NCI-H1436 (cell line): ENCODE results near the gene GABRG2.
"Not testable (repeated sequence)": the region's sequence is repeated elsewhere in the genome, so short reads cannot be mapped to it uniquely, and the experiment has no call there.

Experiments used
- DNase-seq: peaks from one replicate; lab custom pipeline; 2025; lab: John Stamatoyannopoulos, UW

The GABRG2 gene

DNA sequence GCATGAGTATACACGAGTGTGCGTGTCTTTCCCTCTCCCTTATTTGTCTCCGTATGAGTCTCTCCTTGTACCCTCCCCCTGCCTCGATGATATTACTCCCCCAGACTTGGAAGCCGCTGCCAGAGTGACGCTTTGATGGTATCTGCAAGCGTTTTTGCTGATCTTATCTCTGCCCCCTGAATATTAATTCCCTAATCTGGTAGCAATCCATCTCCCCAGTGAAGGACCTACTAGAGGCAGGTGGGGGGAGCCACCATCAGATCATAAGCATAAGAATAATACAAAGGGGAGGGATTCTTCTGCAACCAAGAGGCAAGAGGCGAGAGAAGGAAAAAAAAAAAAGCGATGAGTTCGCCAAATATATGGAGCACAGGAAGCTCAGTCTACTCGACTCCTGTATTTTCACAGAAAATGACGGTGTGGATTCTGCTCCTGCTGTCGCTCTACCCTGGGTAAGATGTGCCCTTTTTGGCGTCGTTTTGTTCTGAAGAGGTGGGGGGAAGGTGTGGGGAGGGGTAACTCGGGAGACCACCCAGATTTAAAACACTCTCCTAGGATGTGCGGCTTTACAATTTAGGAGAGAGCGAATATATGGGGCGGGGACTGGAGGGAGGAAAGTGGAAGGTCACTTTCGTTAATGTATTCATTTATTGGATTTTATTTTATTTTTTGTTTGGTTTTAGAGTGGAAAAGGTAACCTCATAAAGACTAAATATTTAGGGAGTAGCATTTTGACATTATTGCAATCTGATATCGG is at the start of gene GABRG2:
Gene GABRG2 (plus strand): TSS at position 119 of the 757 bp plus-strand sequence. CDS start 227 bp downstream, at position 346.
- DNase-seq = no peak

DNA sequence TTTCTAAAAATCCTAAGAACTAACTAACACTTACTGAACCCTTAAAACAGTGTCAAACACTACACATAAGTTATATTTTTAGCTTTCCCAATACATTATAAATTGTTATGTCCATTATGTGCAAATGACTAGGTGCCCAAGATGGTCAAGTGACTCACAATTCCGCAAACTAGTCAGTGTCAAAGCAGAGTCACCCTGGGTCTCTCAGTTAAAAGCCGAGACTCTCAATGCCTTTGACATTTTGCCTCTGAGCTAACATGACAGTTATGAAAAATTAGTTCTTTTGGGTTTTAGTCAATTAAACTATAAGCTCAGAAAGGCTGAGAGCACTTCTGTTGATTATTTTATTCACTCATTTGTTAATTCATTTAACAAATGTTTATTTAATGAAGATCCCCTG is 42.3 kb upstream of the GABRG2 start:
- no peak for DNase-seq

DNA sequence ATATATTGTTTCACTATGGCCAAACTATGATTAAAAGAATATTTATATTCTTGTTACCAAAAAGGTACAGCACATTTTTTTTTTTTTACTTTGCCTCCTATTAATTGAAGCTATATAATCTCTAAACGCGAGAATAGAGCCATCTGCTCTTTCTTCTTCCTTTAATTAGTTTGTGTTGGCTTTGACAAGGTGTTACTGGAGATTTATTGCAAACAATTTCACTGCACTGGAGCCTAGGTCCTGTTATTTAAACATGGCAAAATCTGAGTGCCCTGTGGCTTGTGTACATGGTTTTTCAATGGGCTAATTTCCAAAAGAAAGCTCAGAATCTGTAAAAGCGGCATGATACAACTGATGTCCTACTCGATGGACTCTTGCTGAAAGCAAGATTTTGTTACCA is 40.8 kb upstream of the GABRG2 start:
- DNase-seq = no peak

DNA sequence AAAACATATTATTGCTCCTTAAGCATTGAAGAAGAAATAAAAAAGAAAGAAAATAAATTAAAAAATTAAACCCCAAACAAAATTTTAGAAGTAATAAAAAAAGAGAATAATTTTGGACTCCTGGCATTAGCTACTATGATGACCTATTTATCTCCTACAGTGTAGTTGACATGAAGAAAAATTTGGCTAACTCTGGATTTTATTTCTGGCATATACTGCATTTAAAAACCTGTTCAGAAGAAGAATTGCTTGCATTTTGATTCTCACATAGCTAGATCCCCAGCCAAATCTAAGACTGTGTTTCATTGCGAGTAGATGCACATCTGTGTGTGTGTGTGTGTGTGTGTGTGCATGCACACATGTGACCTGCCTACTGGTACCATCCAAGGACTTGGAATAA is 30.1 kb upstream of the GABRG2 start:
- no peak for DNase-seq

DNA sequence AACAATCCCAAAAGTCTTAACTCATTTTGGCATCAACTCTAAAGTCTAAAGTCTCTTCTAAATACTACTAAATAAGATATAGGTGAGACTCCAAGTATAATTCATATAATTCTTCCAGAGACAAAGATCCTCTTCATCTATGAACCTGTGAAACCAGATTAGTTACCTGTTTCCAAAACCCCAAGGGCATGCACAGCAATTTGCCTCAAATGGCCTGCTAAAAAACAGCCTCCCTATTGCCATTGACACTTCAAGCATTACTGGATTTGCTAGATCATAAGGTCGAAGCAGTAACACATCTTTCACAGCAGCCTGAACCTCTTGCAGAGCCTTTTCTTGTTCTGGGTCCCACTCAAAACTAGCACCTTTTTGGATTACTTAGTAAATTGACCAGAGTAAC is 20.3 kb upstream of the GABRG2 start:
- no peak for DNase-seq

DNA sequence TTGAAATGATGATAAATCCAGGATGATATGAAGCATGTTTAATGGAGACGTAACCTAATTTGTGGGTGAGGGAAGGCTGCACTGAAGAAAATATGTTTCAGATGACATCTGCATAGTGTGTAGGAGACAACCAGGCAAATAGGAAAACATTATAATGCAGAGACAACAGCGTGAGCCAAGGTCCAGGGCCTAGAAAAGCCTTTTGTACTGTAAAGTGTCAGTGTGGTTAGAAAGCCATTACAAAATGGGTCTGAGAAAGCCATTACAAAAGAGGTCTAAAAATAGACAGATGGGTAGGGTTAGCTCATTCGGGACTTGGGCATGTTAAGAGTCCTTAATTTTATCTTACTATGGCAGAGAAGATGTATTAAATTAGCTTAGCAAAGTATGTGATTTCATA is 14.9 kb upstream of the GABRG2 start:
- no peak for DNase-seq

DNA sequence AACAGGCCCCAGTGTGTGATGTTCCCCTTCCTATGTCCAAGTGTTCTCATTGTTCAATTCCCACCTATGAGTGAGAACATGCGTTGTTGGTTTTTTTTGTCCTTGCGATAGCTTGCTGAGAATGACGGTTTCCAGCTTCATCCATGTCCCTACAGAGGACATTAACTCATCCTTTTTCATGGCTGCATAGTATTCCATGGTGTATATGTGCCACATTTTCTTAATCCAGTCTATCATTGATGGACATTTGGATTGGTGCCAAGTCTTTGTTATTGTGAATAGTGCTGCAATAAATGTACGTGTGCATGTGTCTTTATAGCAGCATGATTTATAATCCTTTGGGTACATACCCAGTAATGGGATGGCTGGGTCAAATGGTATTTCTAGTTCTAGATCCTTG is 12.5 kb upstream of the GABRG2 start:
- not testable (repeated sequence) for DNase-seq

DNA sequence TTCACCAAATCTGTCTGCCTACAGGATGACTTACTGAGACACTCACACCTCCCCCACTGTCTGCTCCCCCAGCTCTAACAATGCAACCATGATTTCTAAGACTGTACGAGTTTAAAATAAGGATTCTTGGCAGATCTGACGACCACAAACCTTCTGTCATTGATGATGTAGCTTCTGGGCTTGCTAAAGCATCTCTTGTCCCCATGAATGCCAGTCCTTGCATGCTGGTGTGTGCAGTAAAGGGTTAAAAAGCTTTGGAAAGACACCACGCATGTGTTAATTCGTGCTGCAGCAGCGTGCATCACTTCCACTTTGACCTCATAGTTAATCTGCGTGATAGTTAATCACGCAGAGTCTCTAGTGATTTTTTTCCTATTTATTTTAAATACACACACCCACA is 411 bp upstream of the GABRG2 start:
- no peak for DNase-seq

DNA sequence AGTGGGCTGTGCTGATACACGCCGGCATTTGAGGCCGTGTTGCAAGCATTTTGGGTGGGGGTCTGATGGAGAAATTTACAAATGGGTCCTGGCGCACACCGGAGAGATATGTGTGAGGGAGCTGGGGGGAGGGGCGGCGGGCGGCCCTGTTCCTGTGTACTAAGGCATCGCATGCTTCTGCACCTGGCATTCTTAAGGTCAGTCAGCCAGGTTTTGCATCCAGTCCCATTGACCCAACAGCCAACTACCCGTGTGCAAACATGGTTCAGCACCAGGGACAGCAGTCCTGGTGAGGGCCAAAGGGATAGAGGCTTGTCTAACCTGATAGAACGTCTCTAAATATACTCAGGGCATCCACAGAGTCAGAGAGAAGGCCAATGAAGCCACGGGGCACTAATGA is 839 bp downstream of the GABRG2 start:
- no peak for DNase-seq

DNA sequence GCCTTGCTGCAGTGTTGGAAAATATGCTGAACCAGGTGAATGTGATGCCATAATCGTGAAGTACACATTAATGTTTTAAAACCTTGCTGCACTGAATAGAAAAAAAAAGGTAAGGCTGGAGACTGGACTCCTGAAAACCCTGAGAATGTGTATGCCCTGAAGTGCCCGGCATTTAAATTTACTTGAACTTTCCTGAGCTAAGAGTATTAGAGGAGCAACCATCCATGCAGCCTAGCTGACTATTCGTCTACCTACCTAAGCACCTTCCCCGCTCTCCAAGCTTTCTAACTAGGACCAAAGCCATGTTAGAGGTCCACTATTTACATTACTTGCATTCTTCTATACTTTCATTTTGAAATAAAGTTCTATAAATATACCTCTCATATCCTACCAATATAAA is 1.4 kb downstream of the GABRG2 start:
- no peak for DNase-seq

DNA sequence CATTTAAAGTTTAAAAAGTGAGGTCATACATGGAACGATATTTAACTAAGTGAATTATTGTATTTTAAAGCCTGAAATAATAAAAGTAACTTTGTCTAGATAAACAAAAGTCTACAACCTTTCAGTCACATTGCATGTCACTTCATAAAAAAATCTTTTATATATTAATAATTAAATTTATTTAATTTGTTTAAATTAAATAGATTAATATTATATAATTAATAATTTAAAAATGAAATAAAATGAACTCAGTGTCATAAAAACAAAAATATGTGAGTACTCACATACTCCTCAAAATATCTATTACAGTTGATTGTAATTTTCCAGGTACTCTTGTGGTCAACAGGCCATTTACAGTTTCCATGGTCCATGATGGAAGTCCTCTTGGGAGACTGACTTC is 11.2 kb downstream of the GABRG2 start:
- no peak for DNase-seq

DNA sequence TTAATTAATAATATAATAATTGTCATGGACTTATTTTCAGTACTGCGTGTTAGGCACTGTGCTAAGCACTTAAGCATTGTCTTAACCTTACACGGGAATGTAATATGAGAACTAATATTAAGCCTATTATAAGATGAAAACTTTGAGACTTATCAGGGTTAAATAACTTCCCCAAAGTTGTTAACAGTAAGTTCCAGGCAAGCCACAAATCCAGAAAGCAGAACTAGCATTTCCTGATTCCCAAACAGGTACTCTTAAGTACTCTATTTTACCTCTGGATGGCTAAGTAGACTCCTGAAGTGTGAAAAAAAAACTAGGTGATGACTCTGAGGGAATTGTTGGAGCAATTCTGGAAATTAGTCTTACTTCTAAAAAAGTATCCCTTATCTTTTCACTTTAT is 23.8 kb downstream of the GABRG2 start:
- DNase-seq = no peak

DNA sequence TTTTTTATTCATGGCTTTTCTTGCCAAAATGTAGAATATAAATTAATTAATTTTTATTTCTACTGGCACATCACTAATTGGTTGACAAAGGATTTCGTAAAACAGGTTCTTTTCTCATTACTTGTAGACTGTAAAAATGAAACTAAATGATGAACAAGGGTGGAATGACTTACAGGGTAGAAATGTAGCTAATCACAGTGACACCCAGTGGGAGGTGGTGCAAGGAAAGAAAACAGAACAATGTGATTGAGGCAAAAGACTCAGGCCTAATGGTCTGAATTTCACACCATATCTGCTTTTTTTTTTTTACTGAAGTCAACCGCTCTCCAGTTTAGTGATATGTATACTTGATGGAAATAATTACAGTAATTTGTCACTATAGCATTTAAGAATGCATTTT is 28.9 kb downstream of the GABRG2 start:
- no peak for DNase-seq

DNA sequence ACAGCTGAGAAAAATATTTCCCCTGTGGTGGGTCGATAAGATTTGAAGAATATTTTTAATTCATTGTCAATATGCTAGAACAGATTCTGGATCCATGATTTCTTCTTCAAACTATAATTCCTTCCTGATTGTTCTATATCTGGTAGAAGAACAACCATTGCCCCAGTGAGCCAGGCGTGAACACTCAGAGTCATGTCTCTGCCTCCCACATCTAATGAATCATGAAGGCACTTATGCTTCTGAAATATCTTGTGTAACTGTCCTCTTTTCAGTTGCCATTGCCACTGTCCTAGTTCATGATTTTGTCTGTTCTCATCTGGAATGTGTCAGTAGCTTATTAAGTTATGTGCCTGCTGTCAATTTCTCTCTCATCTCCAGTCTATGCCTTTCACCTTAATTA is 40.0 kb downstream of the GABRG2 start:
- DNase-seq = no peak

DNA sequence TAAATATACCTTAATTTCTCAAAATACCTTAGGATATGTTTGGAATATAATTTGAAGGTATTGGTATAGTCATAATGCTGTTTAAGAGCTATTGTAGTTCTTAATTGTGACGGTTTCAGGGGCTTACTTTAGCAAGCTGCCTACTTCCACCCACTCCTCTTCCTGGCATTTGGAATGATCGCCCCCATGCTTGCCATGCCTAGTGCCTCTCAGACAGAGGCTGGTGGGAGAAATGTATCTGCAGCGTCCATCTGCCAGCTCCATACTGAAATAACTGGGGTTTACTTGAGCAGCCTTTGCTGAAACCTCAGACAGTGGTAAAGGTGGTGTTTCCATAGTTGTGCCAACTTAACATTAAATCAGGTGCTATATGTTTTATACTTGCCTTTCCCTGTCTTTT is 52.2 kb downstream of the GABRG2 start:
- no peak for DNase-seq

DNA sequence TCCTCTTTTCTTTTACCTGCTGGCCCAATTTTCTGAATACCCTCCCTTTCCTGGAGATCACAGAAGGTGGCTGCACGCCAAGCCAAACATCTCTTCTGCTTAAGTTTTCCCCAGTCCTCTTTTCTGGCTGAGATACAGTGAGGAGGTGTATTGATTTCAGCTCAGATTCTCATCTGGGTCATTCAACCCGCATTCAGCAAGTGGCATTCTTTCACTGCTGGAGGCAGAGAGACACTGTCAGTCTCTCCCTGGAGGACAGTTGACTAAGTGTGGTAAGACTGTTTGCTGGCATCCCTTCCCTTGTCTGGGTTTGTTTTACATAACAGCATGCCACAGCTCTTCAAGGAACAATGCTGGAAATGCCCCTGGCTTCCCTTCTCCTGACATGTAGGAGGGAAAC is 60.5 kb downstream of the GABRG2 start:
- DNase-seq = no peak

DNA sequence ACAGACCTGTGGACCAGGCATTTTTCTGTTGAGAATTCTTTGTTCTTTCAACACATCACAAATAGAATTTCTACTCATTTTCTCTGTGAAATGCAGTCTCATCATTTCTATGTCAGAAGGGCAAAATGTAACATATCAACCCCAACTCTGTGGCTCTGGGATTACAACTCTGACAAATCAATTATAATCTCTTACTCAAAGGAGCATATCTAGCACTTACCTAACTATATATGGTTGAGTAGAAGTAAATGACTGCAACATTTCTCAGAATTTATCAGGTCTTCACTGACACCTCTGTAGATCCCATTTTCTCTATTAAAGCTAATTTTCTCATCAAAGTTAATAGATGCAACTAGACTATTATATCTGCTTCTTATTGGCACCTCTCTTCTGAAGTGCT is 64.8 kb downstream of the GABRG2 start:
- no peak for DNase-seq

DNA sequence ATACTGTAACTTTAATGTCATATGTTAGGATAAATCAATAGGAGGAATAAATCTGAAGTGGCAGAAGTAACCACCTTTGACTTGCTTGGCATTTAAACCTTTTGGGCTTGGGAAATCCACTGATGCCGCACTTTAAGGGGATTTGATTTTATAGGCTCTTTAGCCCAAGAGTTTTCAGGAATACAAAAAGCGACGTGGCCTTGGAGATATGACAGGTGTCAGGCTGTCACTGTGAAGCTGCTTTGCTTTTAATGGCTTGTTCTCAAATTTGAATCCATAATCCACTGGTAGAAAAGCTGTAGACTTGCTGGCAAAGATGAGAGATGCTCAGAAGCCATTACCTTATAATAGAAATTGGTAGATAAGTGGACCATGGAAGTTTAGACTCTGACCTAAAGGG is 71.6 kb downstream of the GABRG2 start:
- DNase-seq = no peak

DNA sequence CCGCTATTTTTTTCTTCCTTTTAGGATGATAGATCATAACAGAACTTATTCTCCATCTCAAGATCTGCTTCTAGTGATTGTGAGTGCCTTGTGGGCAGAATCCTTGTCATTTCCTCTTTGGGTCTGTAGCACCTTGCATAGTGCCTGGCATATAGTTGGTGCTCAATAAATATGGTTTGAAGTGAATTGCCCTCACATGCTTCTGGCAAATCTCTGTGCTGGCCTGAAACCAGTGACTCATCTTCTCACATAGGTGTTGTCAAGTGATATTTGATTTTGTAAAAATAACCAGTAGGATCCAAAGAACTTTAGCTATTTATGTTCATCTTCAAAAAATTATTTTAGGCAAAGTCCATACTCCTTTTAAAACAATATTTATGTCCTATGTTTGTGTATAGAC is 86.7 kb downstream of the GABRG2 start:
- DNase-seq = no peak

DNA sequence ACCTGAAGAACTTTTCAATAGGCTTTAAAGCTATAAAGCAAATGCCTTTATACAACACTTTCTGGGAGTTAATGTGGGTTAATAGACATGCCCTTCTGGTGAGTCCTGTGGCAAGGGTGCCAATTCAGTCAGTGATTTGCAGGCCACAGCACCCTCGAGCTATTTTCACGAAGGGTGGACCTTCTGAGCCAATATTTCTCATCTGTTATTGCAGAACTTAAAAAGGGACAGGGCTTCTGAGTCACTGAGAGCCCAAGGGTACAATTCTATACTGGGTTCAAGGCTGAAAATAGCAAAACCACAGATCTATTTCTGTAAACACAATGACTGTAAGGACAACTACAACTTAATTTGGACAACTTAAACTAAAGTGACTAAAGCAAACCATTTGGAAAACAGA is 92.8 kb downstream of the GABRG2 start:
- DNase-seq = no peak

DNA sequence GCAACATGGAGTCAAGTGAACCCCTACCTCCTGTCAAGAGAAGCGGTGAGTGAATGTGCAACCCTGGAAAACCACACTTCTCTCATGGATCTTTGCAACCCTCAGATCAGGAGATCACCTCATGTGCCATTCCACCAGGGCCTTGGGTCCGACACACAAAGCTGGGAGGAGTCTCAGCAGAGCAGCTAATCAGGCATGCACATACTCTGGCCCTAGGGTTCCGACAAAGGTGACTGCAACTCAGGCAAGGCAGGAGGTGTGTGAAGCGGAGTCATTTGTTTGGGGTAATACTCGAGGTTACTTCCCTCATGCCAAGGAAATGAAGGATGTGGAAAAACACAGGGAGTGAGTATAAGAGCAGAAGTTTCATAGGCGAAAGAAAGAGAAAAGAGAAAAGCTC is 96.1 kb downstream of the GABRG2 start:
- no peak for DNase-seq

DNA sequence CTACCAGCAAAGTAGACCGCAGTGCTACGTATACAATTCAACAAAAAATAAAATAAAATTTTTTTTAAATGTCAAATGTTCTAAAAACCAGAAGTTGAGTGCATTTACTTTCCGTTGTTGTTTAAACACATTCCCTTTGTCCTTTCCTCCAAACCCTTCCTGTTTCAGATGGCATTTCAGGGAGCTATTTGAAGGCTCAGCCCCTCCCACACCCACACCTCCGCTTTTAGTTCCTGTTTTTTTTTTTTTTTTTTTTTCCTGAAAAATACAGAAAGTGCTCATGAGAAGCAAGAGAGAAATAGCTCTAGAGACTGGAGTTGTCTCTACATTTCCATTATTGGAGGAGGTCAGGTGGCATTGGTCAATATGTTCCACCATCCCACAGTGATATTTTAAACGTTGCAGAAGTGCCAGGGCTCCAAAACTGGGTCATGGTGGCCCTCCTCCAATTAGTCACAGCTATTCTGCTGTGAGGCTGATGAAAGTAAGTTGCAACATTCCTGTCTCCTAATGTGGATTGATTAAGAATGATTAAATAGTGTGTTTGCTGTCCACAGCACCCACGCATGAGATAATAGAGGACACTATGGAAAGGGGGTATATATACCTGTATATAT is 106.9 kb downstream of the GABRG2 start:
- no peak for DNase-seq

DNA sequence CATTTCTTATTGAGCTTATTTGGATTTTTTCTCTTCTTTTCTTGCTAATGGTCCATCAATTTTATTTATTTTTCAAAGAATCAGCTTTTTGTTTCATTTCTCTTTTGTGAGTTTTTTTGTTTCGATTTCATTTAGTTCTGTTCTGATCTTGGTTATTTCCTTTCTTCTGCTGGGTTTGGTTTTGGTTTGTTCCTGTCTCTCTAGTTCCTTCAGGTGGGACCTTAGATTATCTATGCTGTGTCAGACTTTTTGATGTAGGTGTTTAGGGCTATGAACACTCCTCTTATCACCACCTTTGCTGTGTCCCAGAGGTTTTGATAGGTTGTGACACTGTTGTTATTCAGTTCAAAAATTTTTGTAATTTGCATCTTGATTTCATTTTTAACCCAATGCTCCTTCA is 119.8 kb downstream of the GABRG2 start:
- no peak for DNase-seq

DNA sequence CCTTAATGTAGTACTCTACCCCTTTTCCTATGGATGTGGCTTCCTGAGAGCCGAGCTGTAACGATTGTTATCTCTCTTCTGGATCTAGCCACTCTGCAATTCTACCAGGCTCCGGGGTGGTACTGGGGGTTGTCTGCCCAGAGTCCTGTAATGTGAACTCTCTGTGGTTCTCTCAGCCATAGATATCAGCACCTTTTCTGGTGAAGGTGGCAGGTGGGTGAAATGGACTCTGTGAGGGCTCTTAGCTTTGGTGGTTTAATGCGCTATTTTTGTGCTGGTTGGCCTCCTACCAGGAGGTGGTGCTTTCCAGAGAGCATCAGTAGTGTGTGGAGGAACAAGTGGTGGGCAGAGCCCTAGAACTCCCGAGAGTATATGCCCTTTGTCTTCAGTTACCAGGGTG is 122.1 kb downstream of the GABRG2 start:
- DNase-seq = no peak
